ENCODE data around the gene PTK6.
"Not testable (repeated sequence)": the region's sequence is repeated elsewhere in the genome, so short reads cannot be mapped to it uniquely, and the experiment has no call there.

Gene PTK6

GRCh38 chr20:63488315-63489251 lies 48.6 kb downstream of the PTK6 start:
- DNase-seq (ENCODE audit: low read depth, low spot score) = no peak
- no peak overlapping the region for H3K4me3 ChIP-seq (ENCODE audit: low read length)

GRCh38 chr20:63487781-63488241 lies 49.4 kb downstream of the PTK6 start:
- no peak overlapping the region for H3K4me3 ChIP-seq (ENCODE audit: low read length)

GRCh38 chr20:63487116-63487764 lies 49.9 kb downstream of the PTK6 start:
- H3K4me3 ChIP-seq (ENCODE audit: low read length) = no peak overlapping the region

More at GRCh38 chr20:63487781-63488241, 49.4 kb downstream of the PTK6 start:
- DNase-seq (ENCODE audit: low read depth, low spot score) = no peak

GRCh38 chr20:63486300-63486855 lies 50.8 kb downstream of the PTK6 start:
- no peak for DNase-seq (ENCODE audit: low read depth, low spot score)
- no peak overlapping the region for H3K4me3 ChIP-seq (ENCODE audit: low read length)

More at GRCh38 chr20:63487116-63487764, 49.9 kb downstream of the PTK6 start:
- DNase-seq (ENCODE audit: low read depth, low spot score) = no peak

- H3K4me3 ChIP-seq (ENCODE audit: low read length) = no peak overlapping the region
- DNase-seq (ENCODE audit: low read depth, low spot score) = no peak
These were observed 52.3 kb downstream of the PTK6 start for GRCh38 chr20:63484651-63485403.

GRCh38 chr20:63484236-63484635 lies 52.9 kb downstream of the PTK6 start:
- DNase-seq (ENCODE audit: low read depth, low spot score) = no peak

GRCh38 chr20:63483834-63484233 lies 53.3 kb downstream of the PTK6 start:
- H3K4me3 ChIP-seq (ENCODE audit: low read length) = no peak overlapping the region
- no peak for DNase-seq (ENCODE audit: low read depth, low spot score)

More at GRCh38 chr20:63484236-63484635, 52.9 kb downstream of the PTK6 start:
- H3K4me3 ChIP-seq (ENCODE audit: low read length) = no peak overlapping the region

GRCh38 chr20:63482021-63482587 lies 55.1 kb downstream of the PTK6 start:
- no peak for DNase-seq (ENCODE audit: low read depth, low spot score)
- no peak overlapping the region for H3K4me3 ChIP-seq (ENCODE audit: low read length)

- H3K4me3 ChIP-seq (ENCODE audit: low read length) = no peak overlapping the region
- no peak for DNase-seq (ENCODE audit: low read depth, low spot score)
These were observed 55.7 kb downstream of the PTK6 start for GRCh38 chr20:63481503-63481902.

GRCh38 chr20:63479695-63480419 lies 57.3 kb downstream of the PTK6 start:
- DNase-seq (ENCODE audit: low read depth, low spot score); H3K4me3 ChIP-seq (ENCODE audit: low read length): not testable (repeated sequence)

GRCh38 chr20:63478346-63479302 lies 58.6 kb downstream of the PTK6 start:
- no peak for DNase-seq (ENCODE audit: low read depth, low spot score)
- H3K4me3 ChIP-seq (ENCODE audit: low read length) = no peak overlapping the region

Measured in Jurkat, Clone E6-1 (cell line).